Endothelial cell of umbilical vein (primary cell): ENCODE results near the gene TMEM8B. TPM values are rescaled to one million over a fixed set of nuclear protein-coding genes. Genes with fewer than 3 reads are reported as not detected.

Experiments
- BruUV-seq: library from RNA; stranded (reverse); fragments of 400-500 nt; replicated peaks from 2 replicates; lab custom pipeline; 2021; lab: Mats Ljungman, UMichigan
- CTCF ChIA-PET: fragments of 300-600, 350-600 bp; sonication (Branson Sonifier 250); formaldehyde crosslinking; loops from one replicate; lab custom pipeline; 2021; ENCODE audit warnings: antibody characterized with exemption, inconsistent platforms; lab: Charles Lee
- POLR2A ChIA-PET: fragments of 300-600, 350-600 bp; sonication (Branson Sonifier 250); formaldehyde crosslinking; loops from one replicate; lab custom pipeline; 2021; ENCODE audit warnings: antibody characterized with exemption, inconsistent platforms; lab: Charles Lee
- DNase-seq: peaks from one replicate; pipeline ENCODE4 v3.0.0-alpha.2; 2011; ENCODE audit warnings: low read depth, low spot score
- FAIRE-seq: peaks from 2 replicates; lab custom pipeline; 2011; peaks lifted over from hg19 to GRCh38; lab: Jason Lieb, UNC
- H2AFZ ChIP-seq: 2 replicates; pipeline ENCODE4 v1.6.0; 2012; ENCODE audit warnings: low read depth, low read length, control low read depth, inconsistent platforms
- H3K27ac ChIP-seq: 2 replicates; pipeline ENCODE4 v1.5.1; 2011; ENCODE audit warnings: low read depth, mild to moderate bottlenecking, control low read depth, low read length, moderate library complexity; ENCODE audit not compliant: insufficient read depth
- H3K27me3 ChIP-seq, 2 experiments: 2 replicates each; pipeline versions ENCODE4 v1.6.0 to v1.6.1; 2011; ENCODE audit warnings: low read length in 2 of 2, mixed read lengths in 1 of 2; ENCODE audit not compliant: control insufficient read depth in 2 of 2, insufficient read depth in 2 of 2
- H3K36me3 ChIP-seq, 2 experiments: 2 replicates in 1 of 2; 3 replicates in 1 of 2; pipeline ENCODE4 v1.5.1; 2011; ENCODE audit warnings: low read length in 2 of 2, mild to moderate bottlenecking in 1 of 2, moderate library complexity in 1 of 2; ENCODE audit not compliant: control insufficient read depth in 2 of 2, insufficient read depth in 2 of 2; ENCODE audit errors: extremely low read depth in 1 of 2
- H3K4me1 ChIP-seq: 3 replicates; pipeline ENCODE4 v1.5.1; 2011; ENCODE audit warnings: mild to moderate bottlenecking, low read length; ENCODE audit not compliant: control insufficient read depth, insufficient read depth; ENCODE audit errors: extremely low read depth
- H3K4me2 ChIP-seq: 2 replicates; pipeline ENCODE4 v1.6.1; 2011; ENCODE audit warnings: low read length, control low read depth, mixed read lengths; ENCODE audit not compliant: insufficient read depth
- H3K4me3 ChIP-seq, 3 experiments: fragments of 200-600 bp in 1 of 3; sonication (generic), shearing (Covaris generic) in 1 of 3; replicated peaks in 1 of 3; 2 replicates each; pipeline ENCODE4 v1.5.1; 2011 to 2016; ENCODE audit warnings: control low read depth in 3 of 3, low read length in 3 of 3, mild to moderate bottlenecking in 2 of 3, inconsistent platforms in 1 of 3, low read depth in 1 of 3, moderate library complexity in 1 of 3; ENCODE audit not compliant: insufficient read depth in 1 of 3
- H3K79me2 ChIP-seq: 2 replicates; pipeline ENCODE4 v1.6.0; 2012; ENCODE audit warnings: low read length, inconsistent platforms; ENCODE audit not compliant: control insufficient read depth, insufficient read depth
- H3K9ac ChIP-seq: replicated peaks from 2 replicates; pipeline ENCODE3; 2011; ENCODE audit warnings: low read length, control low read depth; ENCODE audit not compliant: insufficient read depth; ENCODE audit errors: extremely low read depth
- H3K9me1 ChIP-seq: replicated peaks from 3 replicates; pipeline ENCODE4 v1.6.0; 2011; ENCODE audit warnings: mild to moderate bottlenecking, low read length; ENCODE audit not compliant: control insufficient read depth, insufficient read depth; ENCODE audit errors: extremely low read depth
- H3K9me3 ChIP-seq: replicated peaks from 2 replicates; pipeline ENCODE4 v1.5.1; 2012; ENCODE audit warnings: low read length, inconsistent platforms; ENCODE audit not compliant: control insufficient read depth, insufficient read depth
- H4K20me1 ChIP-seq: replicated peaks from 2 replicates; pipeline ENCODE3; 2011; ENCODE audit warnings: mild to moderate bottlenecking, low read length; ENCODE audit not compliant: control insufficient read depth, insufficient read depth; ENCODE audit errors: extremely low read depth
- FOS ChIP-seq: IDR thresholded peaks from 2 replicates; pipeline ENCODE4 v1.6.1; 2011; ENCODE audit warnings: mild to moderate bottlenecking, low read length, moderate library complexity, borderline replicate concordance; ENCODE audit not compliant: insufficient read depth
- MYC ChIP-seq: IDR thresholded peaks from one replicate; pipeline ENCODE4 v1.6.1; 2011; ENCODE audit warnings: mild to moderate bottlenecking, low read depth, low read length
- POLR2A ChIP-seq: IDR thresholded peaks from 2 replicates; pipeline ENCODE4 v1.6.1; 2012; ENCODE audit warnings: low read depth, mild to moderate bottlenecking, control low read depth, low read length
- POLR2AphosphoS5 ChIP-seq: IDR thresholded peaks from 2 replicates; pipeline ENCODE4 v1.6.1; 2012; ENCODE audit warnings: low read depth, mild to moderate bottlenecking, control low read depth, low read length, moderate library complexity; ENCODE audit not compliant: insufficient read depth
- dilution Hi-C: fragments of 300-500 bp; cut with MboI; formaldehyde crosslinking; loops from one replicate; pipeline ENCODE4 v1.15.0; 2019; ENCODE audit warnings: low sequenced_read_pairs; ENCODE audit not compliant: extremely low pct_ligation_motif_present
- intact Hi-C: fragments of 100-400 bp; cut with micrococcal nuclease; formaldehyde crosslinking; loops from one replicate; pipeline ENCODE4 v1.10.0; 2022
- polyA plus RNA-seq, 4 experiments: library from polyadenylated mRNA; depleted of rRNA in 3 of 4; stranded (reverse) in 3 of 4; unstranded in 1 of 4; fragments of >200 nt; gene quantifications; 2 replicates each; pipeline versions ENCODE4 v1.2.1 to v1.2.3, GENCODE V29; 2011 to 2012; ENCODE audit warnings: missing spikeins in 1 of 4
- total RNA-seq: library from RNA; stranded (reverse); gene quantifications from 2 replicates; pipeline ENCODE4 v1.2.3, GENCODE V29; 2021

Gene TMEM8B
- total and polyA plus RNA-seq, 2 donors (not counting 3 experiments of a cell fraction or from before 2014, with no cell fraction given), result 2.5 to 3.6 TPM

DNA sequence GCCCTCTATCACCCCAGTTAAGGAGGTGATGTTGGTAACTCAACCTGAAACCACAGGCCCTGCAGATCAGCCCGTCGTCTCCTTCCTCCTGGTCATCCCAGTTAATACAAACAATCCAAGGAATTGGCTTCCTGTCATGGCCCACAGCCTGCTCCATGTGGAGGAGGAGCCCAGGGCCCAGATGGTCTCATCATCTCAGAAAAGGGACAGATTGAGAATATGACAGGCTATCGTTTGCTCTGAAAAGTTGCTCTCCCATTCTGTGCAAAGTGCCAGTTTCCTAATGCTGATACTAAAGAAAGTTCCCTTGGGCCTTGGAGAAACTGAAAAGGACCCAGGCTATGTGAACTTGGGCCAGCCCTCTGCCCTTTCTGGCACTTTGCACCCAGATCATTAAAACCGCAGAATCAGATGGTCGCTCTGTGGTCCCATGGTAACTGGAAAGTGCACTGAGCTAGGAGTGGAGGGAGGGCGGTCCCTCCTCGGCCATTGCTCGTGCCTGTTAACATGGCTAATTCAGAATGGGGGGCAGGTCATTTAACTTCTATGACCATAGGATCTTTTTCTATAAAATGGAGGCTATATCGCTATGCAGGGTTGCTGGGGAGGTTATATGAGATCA is 79.6 kb downstream of the TMEM8B start:
- Histone ChIP-seq H3K9me3 (no peaks in the 10 kb centered on the region), H3K36me3 (no peaks in the 10 kb centered on the region), H3K79me2 (peaks cover 39% of the 10 kb centered on the region), H3K9me1 (no peaks in the 10 kb centered on the region), H3K27ac (peak overlapping the region; percentile 94), H3K4me2 (peak overlapping the region; percentile 63), H3K27me3 (no peaks in the 10 kb centered on the region), H4K20me1 (no peaks in the 10 kb centered on the region), H3K9ac (peak overlapping the region; percentile 77), H3K4me1 (peaks cover 82% of the 10 kb centered on the region), H3K4me3 (peak overlapping the region in 1 of 3 experiments; percentile 3), H2AFZ (no peak overlapping the region)
- no TSS peak for BruUV-seq
- DNase-seq (no peak), FAIRE-seq (peak; percentile 99)
- intact Hi-C loops, result loop anchor here (1.0 to 5.0 kb wide), 4 partner anchors 99 to 251 kb away; partner anchors contain the start of genes CCDC107, CREB3, RMRP and TLN1
- no peak for TF ChIP-seq MYC
- TF ChIP-seq POLR2AphosphoS5, result peak; percentile 4
- dilution Hi-C loops, result no loop called here
- CTCF ChIA-PET, result interaction anchor here (0.8 to 6.4 kb wide), 6 partner anchors 26 to 118 kb away, joined by 3 to 46 read pairs (median 4); no protein-coding TSS in a partner anchor
- POLR2A ChIA-PET, result no interaction called here

DNA sequence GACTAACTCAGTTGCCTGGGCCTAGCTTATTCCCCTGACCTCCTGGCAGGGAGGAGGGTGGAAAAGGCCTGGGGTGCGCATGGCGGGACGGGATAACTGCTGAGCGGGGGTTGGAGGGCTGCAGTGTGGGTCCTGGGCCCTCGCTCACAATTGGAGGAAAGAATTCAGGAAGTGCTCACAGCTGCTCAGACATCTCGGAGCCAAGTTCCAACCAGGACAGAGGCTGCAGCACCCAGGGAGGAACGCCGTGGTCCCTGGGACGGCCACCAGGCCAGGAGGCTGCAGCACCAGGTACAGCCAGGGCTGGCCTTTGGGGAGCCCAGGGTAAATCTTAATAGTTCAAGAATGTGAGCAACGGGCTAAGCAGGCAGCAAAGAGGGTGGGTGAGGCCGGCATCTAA is 80.2 kb downstream of the TMEM8B start, which contains the start of gene SPAAR:
Gene SPAAR (plus strand): TSS at position 217 of the 400 bp plus-strand sequence. CDS start 974 bp downstream, outside the sequence.
- Histone ChIP-seq H3K36me3 (no peaks in the 10 kb centered on the region), H4K20me1 (no peaks in the 10 kb centered on the region), H3K79me2 (peaks cover 39% of the 10 kb centered on the region), H2AFZ (peak within 1 kb of the TSS; percentile 12), H3K9me1 (no peaks in the 10 kb centered on the region), H3K4me1 (peaks cover 82% of the 10 kb centered on the region), H3K9me3 (no peaks in the 10 kb centered on the region), H3K27ac (peak within 1 kb of the TSS; percentile 94), H3K4me2 (peak within 1 kb of the TSS; percentile 63), H3K4me3 (peak within 1 kb of the TSS in 2 of 3 experiments; percentile 9 to 53), H3K27me3 (no peaks in the 10 kb centered on the region), H3K9ac (peak within 1 kb of the TSS; percentile 77)
- DNase-seq (peak; percentile 55), FAIRE-seq (peak; percentile 15)
- dilution Hi-C loops, result no loop called here
- POLR2A ChIA-PET, result no interaction called here
- CTCF ChIA-PET, result interaction anchor here (0.8 to 6.4 kb wide), 7 partner anchors 27 to 119 kb away, joined by 3 to 46 read pairs (median 5); no protein-coding TSS in a partner anchor
- no TSS peak for BruUV-seq
- intact Hi-C loops, result loop anchor here (2.0 to 5.0 kb wide), 3 partner anchors 98 to 252 kb away; partner anchors contain the start of genes CCDC107, CREB3, RMRP and TLN1
- TF ChIP-seq POLR2A (peak; percentile 60), MYC (peak; percentile 20), POLR2AphosphoS5 (peak; percentile 56), FOS (no peak)
